ENCODE results near the gene TYSND1. TPM values are rescaled to one million over a fixed set of nuclear protein-coding genes. Genes with fewer than 3 reads are reported as not detected.

TYSND1 gene
- polyA plus RNA-seq, 2 of the 4 experiments (the other 2 are of a cell fraction) = 10.9 to 20.7 TPM

DNA sequence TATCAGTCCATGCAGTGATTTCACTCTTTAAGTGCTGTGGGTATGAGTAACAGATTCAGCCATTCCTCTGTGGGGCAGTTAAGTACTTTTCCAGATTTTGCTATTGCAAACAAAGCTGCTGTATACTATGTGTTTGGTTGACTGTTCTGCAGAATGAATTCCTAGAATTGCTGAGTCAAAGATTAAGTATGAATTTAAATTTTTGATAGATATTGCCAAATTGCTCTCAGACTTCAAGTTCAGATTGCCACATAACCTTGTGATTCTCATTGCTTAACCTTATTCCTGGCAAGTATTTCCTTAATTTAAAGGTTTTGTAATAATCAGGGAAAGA lies 45.4 kb upstream of the TYSND1 start:
- Histone ChIP-seq H3K27ac (peak overlapping the region in 1 of 2 experiments; percentile 45; a peak in 2 of 6 replicates), H3K4me3 (no peak overlapping the region), H3K4me2 (peak overlapping the region; percentile 41), H3K9me3 (no peaks in the 10 kb centered on the region), H3K4me1 (peaks cover 20% of the 10 kb centered on the region)
- ChIA-PET POLR2A (interaction anchor here (0.6 to 1.1 kb wide), 2 partner anchors 22 to 45 kb away, joined by 3 to 5 read pairs; partner anchors contain the start of genes SAR1A and TYSND1), CTCF (interaction anchor here (0.9 to 1.2 kb wide), 2 partner anchors 21 to 76 kb away, joined by 3 to 5 read pairs; no protein-coding TSS in a partner anchor)
- peak; percentile 64 to 68; a peak in 5 of 6 replicates for ATAC-seq
- peak; percentile 71 for TF ChIP-seq MAFK (IDR thresholded peaks at IDR 0.05; ENCODE audit: partially characterized antibody)
- TF ChIP-seq EP300 (IDR thresholded peaks at IDR 0.05) = peak in 1 of 2 experiments; percentile 15; a peak in 1 of 5 replicates
- TF ChIP-seq, protein P1, sequence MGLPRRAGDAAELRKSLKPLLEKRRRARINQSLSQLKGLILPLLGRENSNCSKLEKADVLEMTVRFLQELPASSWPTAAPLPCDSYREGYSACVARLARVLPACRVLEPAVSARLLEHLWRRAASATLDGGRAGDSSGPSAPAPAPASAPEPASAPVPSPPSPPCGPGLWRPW (IDR thresholded peaks at IDR 0.05) = 0 out of 2 replicates have a peak, but pooled peaks have one; percentile 14
- no peak for TF ChIP-seq HDAC2 (IDR thresholded peaks at IDR 0.05)
- TF ChIP-seq FOXS1 (CRISPR knock-in tag; IDR thresholded peaks at IDR 0.05) = no peak
- peak; percentile 73 to 75; a peak in 3 of 4 replicates for TF ChIP-seq CEBPB (IDR thresholded peaks at IDR 0.05)
- no peak for TF ChIP-seq NR3C1 (IDR thresholded peaks at IDR 0.05)
- TF ChIP-seq, protein P2, sequence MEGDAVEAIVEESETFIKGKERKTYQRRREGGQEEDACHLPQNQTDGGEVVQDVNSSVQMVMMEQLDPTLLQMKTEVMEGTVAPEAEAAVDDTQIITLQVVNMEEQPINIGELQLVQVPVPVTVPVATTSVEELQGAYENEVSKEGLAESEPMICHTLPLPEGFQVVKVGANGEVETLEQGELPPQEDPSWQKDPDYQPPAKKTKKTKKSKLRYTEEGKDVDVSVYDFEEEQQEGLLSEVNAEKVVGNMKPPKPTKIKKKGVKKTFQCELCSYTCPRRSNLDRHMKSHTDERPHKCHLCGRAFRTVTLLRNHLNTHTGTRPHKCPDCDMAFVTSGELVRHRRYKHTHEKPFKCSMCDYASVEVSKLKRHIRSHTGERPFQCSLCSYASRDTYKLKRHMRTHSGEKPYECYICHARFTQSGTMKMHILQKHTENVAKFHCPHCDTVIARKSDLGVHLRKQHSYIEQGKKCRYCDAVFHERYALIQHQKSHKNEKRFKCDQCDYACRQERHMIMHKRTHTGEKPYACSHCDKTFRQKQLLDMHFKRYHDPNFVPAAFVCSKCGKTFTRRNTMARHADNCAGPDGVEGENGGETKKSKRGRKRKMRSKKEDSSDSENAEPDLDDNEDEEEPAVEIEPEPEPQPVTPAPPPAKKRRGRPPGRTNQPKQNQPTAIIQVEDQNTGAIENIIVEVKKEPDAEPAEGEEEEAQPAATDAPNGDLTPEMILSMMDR (IDR thresholded peaks at IDR 0.05) = no peak
- TF ChIP-seq, protein P3, sequence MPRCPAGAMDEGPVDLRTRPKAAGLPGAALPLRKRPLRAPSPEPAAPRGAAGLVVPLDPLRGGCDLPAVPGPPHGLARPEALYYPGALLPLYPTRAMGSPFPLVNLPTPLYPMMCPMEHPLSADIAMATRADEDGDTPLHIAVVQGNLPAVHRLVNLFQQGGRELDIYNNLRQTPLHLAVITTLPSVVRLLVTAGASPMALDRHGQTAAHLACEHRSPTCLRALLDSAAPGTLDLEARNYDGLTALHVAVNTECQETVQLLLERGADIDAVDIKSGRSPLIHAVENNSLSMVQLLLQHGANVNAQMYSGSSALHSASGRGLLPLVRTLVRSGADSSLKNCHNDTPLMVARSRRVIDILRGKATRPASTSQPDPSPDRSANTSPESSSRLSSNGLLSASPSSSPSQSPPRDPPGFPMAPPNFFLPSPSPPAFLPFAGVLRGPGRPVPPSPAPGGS (IDR thresholded peaks at IDR 0.05) = no peak
- TF ChIP-seq FOSL2 (IDR thresholded peaks at IDR 0.05) = no peak
- peak; percentile 34; the same call in 1 of the 2 replicates for TF ChIP-seq FOSL2 (CRISPR knock-in tag; IDR thresholded peaks at IDR 0.05)
- no peak for TF ChIP-seq FOSB (CRISPR knock-in tag; IDR thresholded peaks at IDR 0.05)
- FAIRE-seq = no peak
- DNase-seq (ENCODE audit: low read depth in 1 of 2, low spot score in 1 of 2) = no peak

DNA sequence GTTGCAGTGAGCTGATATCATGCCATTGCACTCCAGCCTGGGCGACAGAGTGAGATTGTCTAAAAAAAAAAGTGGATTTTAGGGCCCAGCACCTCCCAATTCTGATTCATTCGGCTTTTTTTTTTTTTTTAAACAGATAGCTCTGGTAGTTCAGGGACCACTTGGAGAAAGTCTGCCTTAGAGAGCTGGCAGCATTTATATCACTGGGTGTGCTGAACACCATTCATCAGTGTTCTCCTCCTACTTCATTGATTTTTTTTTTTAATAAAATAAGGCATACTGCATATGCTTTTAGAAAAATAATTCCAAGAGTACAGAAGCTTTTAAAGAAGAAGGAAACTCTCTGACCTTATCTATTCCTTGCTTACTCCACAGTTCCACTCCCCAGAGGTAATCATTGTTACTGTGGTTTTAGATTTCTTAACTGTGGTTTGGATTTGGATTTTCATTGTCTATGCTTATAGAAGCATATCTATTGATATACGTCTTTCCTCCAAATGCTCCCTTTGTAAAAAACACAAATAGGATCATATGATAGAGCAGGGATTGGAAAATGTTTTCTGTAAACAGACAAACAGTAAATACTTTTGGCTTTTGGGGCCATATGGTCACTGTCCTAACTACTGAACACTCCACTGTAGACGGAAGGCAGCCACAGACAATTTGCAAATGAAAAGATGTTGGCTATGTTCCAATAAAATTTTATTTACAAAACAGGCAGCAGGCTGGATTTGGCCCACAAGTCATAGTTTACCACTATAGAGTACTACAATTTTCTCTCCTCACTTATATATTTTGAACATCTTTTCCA lies 44.9 kb upstream of the TYSND1 start:
- ChIA-PET CTCF (interaction anchor here (0.6 to 2.2 kb wide), 4 partner anchors 20 to 556 kb away, joined by 3 to 9 read pairs (median 3); no protein-coding TSS in a partner anchor), POLR2A (interaction anchor here (1.1 to 2.2 kb wide), 2 partner anchors 21 to 45 kb away, joined by 5 to 18 read pairs; partner anchors contain the start of genes SAR1A and TYSND1)
- WGBS (ENCODE audit: missing lambda C conversion rate) = 90% methylated on average over 4 of the region's 4 CpGs
- H3K27ac ChIP-seq = peak overlapping the region in 1 of 2 experiments; percentile 45; a peak in 4 of 6 replicates
- no peak; a peak in 1 of 6 replicates for ATAC-seq
- H3K4me3 ChIP-seq = no peak overlapping the region
- TF ChIP-seq KDM5A (IDR thresholded peaks at IDR 0.05) (no peak), KDM1A (IDR thresholded peaks at IDR 0.05; ENCODE audit: low read depth) (no peak), ESRRA (IDR thresholded peaks at IDR 0.05; ENCODE audit: borderline replicate concordance, low read length) (no peak), POLR2AphosphoS2 (conservative IDR thresholded peaks at IDR 0.05; ENCODE audit: low read length) (no peak), RAD21 (conservative IDR thresholded peaks at IDR 0.05 in 1 of 2, IDR thresholded peaks at IDR 0.05 in 1 of 2) (no peak), HEYL (CRISPR knock-in tag; IDR thresholded peaks at IDR 0.05) (no peak), JUNB (IDR thresholded peaks at IDR 0.05) (no peak), EHF (CRISPR knock-in tag; IDR thresholded peaks at IDR 0.05) (no peak), RFX5 (IDR thresholded peaks at IDR 0.05) (no peak), NFE2L2 (conservative IDR thresholded peaks at IDR 0.05; ENCODE audit: low read length) (no peak), RARB (CRISPR knock-in tag; IDR thresholded peaks at IDR 0.05) (no peak), TP53 (CRISPR knock-in tag; IDR thresholded peaks at IDR 0.05) (no peak), HOXB5 (CRISPR knock-in tag; IDR thresholded peaks at IDR 0.05) (no peak), RNF2 (IDR thresholded peaks at IDR 0.05; ENCODE audit: borderline replicate concordance, low read depth) (no peak), PHF8 (IDR thresholded peaks at IDR 0.05; ENCODE audit: borderline replicate concordance, low read depth) (no peak), SREBF2 (IDR thresholded peaks at IDR 0.05) (no peak), RCOR1 (IDR thresholded peaks at IDR 0.05; ENCODE audit: low read depth, low read length) (no peak), TFCP2L1 (CRISPR knock-in tag; IDR thresholded peaks at IDR 0.05) (no peak)
- TF ChIP-seq, protein P4, sequence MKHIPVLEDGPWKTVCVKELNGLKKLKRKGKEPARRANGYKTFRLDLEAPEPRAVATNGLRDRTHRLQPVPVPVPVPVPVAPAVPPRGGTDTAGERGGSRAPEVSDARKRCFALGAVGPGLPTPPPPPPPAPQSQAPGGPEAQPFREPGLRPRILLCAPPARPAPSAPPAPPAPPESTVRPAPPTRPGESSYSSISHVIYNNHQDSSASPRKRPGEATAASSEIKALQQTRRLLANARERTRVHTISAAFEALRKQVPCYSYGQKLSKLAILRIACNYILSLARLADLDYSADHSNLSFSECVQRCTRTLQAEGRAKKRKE (CRISPR knock-in tag; IDR thresholded peaks at IDR 0.05; ENCODE audit: low read depth) = no peak
- H3K4me1 ChIP-seq = peaks cover 20% of the 10 kb centered on the region
- DNase-seq (ENCODE audit: low read depth in 1 of 2, low spot score in 1 of 2) = no peak
- H3K9me3 ChIP-seq = no peaks in the 10 kb centered on the region
- H3K4me2 ChIP-seq = peak overlapping the region; percentile 41; the same call in 2 of the 3 replicates
- FAIRE-seq = no peak

All from A549 (cell line).